OCI-M1 (cell line): ENCODE measurements around the gene LRP2.
"Not testable (repeated sequence)": the region's sequence is repeated elsewhere in the genome, so short reads cannot be mapped to it uniquely, and the experiment has no call there.

Experiments
- DNase-seq: peaks from one replicate; lab custom pipeline; 2025; lab: John Stamatoyannopoulos, UW

LRP2 gene

GRCh38 chr2:169348321-169349024 lies 13.9 kb downstream of the LRP2 start:
- no peak for DNase-seq

- DNase-seq = no peak
These were observed 16.6 kb downstream of the LRP2 start for GRCh38 chr2:169345486-169346437.

- DNase-seq = no peak
These were observed 17.4 kb downstream of the LRP2 start for GRCh38 chr2:169344736-169345485.

- no peak for DNase-seq
These were observed 19.1 kb downstream of the LRP2 start for GRCh38 chr2:169343202-169343601.

GRCh38 chr2:169339657-169340056 lies 22.7 kb downstream of the LRP2 start:
- no peak for DNase-seq

GRCh38 chr2:169336695-169337094 lies 25.6 kb downstream of the LRP2 start:
- DNase-seq = no peak

- no peak for DNase-seq
These were observed 31.7 kb downstream of the LRP2 start for GRCh38 chr2:169330555-169331198.

- DNase-seq = no peak
These were observed 32.4 kb downstream of the LRP2 start for GRCh38 chr2:169329688-169330554.

- DNase-seq = no peak
These were observed 33.5 kb downstream of the LRP2 start for GRCh38 chr2:169328785-169329184.

GRCh38 chr2:169327837-169328236 lies 34.5 kb downstream of the LRP2 start:
- DNase-seq = not testable (repeated sequence)

GRCh38 chr2:169325886-169326285 lies 36.4 kb downstream of the LRP2 start:
- DNase-seq = not testable (repeated sequence)

- no peak for DNase-seq
These were observed 37.6 kb downstream of the LRP2 start for GRCh38 chr2:169324581-169325260.

- no peak for DNase-seq
These were observed 38.5 kb downstream of the LRP2 start for GRCh38 chr2:169323841-169324240.

- no peak for DNase-seq
These were observed 41.8 kb downstream of the LRP2 start for GRCh38 chr2:169320561-169320960.

- DNase-seq = no peak
These were observed 47.0 kb downstream of the LRP2 start for GRCh38 chr2:169315357-169315756.

- not testable (repeated sequence) for DNase-seq
These were observed 54.0 kb downstream of the LRP2 start for GRCh38 chr2:169308349-169308748.

- DNase-seq = not testable (repeated sequence)
These were observed 57.6 kb downstream of the LRP2 start for GRCh38 chr2:169304689-169305088.

GRCh38 chr2:169303579-169304305 lies 58.6 kb downstream of the LRP2 start:
- DNase-seq = no peak

- DNase-seq = no peak
These were observed 60.0 kb downstream of the LRP2 start for GRCh38 chr2:169302364-169302763.
